Pancreas (tissue), 10 donors: ENCODE results near the gene CETN3. TPM values are rescaled to one million over a fixed set of nuclear protein-coding genes. Genes with fewer than 3 reads are reported as not detected.

Source experiments
- ATAC-seq, 4 donors: fragments of 200-7000 bp; cut with Tn5 transposase; one replicate each; pipeline versions ENCODE4 v1.8.0 to v1.9.1; 2020; ENCODE audit warnings: mild to moderate bottlenecking in 4 of 4, moderate library complexity in 4 of 4
- DNase-seq, 6 donors: peaks; one replicate each; pipeline ENCODE4 v3.0.0-alpha.2; 2020
- FAIRE-seq: peaks from 2 replicates; lab custom pipeline; 2012; peaks lifted over from hg19 to GRCh38; lab: Jason Lieb, UNC
- H3K27ac ChIP-seq, 4 donors: fragments of 200-600 bp; sonication (generic); 1 replicate in 3 of 4; 2 replicates in 1 of 4; pipeline versions ENCODE4 v1.5.0 to v1.8.0; 2020
- H3K27me3 ChIP-seq, 4 donors: fragments of 200-600 bp; one replicate each; pipeline ENCODE4 v1.8.0; 2021
- H3K36me3 ChIP-seq, 3 donors: fragments of 200-600 bp; sonication (generic) in 1 of 3; one replicate each; pipeline versions ENCODE4 v1.5.0 to v1.8.0; 2020 to 2021
- H3K4me1 ChIP-seq, 3 donors: fragments of 200-600 bp; one replicate each; pipeline ENCODE4 v1.8.0; 2021
- H3K4me3 ChIP-seq, 4 donors: fragments of 200-600 bp; sonication (generic) in 2 of 4; one replicate each; pipeline versions ENCODE4 v1.5.0 to v1.8.0; 2020 to 2021
- H3K9me3 ChIP-seq, 4 donors: fragments of 200-600 bp; one replicate each; pipeline ENCODE4 v1.8.0; 2021
- WGBS, 2 donors: extraction: QIAGEN DNeasy Blood & Tissue Kit; methylation state at CpG; one replicate each; pipeline ENCODE4 v1.1.7; 2013; 5-methylcytosine and 5-hydroxymethylcytosine counted together
- intact Hi-C, 3 donors: fragments of 100-400 bp; cut with DNase I; formaldehyde crosslinking; loops; one replicate each; pipeline versions ENCODE4 v1.11.1 to v1.14.2; 2022
- polyA plus RNA-seq, 2 donors: library from polyadenylated mRNA; stranded (reverse); fragments of 200-250 nt; gene quantifications; one replicate each; pipeline ENCODE4 v1.2.3, GENCODE V29; 2013
- total RNA-seq, 6 donors: library from RNA; stranded (reverse); fragmentation: NEBNext Ultra II Directional in 4 of 6; extraction: Animal tissue kit (Norgen Biotek cat#: 25700) in 4 of 6; gene quantifications; one replicate each; pipeline versions ENCODE4 v1.2.1 to v1.2.4, GENCODE V29; 2021 to 2023
- TF ChIP-seq, protein P1 (sequence below), 4 donors: fragments of 200-600 bp; sonication (generic) in 3 of 4; IDR thresholded peaks; one replicate each; pipeline versions ENCODE4 v1.5.0 to v1.8.0; 2021; ENCODE audit warnings: antibody characterized with exemption in 4 of 4
- donor health status: healthy with polysubstance abuse.
- donor health status: DM: no; HTN: no; CAD: no; lungs with moderate emphysema.
- donor health status: DM: no; HTN: no; CAD: no.
- donor health status: control.
- donor health status: control.
- donor health status: Bipolar disorder and iron deficiency.
- donor health status: DM: yes; HTN: yes; CAD: no.
- donor health status: DM: no; HTN: no; CAD: no.
- donor health status: DM: no; HTN: no; CAD: no.
- donor health status: DM: yes; HTN: yes; CAD: no.

The CETN3 gene
- total and polyA plus RNA-seq, 8 donors, result 3.3 to 10.0 (median 5.7) TPM

DNA sequence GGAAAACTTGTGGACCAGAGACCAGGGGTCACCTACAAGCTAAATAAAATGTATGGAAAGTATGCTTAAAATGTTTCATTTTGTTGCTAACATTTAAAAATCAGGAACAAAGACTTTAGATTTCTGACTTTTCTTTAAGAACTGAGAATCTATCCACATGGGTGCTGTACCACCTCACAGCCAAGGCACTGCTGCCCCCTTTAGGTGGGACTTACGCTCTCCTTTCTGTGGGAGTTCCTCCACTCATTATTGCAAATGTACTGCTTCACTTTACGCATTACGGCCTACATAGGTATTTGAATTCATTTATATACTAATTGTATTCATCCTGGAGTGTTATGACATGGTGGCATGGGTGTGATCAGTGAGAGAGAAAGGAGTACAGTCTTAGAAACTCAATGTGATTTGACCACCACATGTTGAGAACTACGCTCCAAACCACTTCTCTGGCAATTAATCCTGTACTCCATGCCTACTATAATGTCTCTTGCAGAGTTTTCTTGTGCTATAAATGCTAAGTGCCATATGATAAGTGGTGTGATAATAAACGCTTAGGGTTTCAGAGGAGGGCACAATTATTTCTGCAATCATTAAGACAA, 24.7 kb upstream of the CETN3 start:
- H3K27ac ChIP-seq, result no peak overlapping the region
- no peak for FAIRE-seq
- TF ChIP-seq, protein P1, sequence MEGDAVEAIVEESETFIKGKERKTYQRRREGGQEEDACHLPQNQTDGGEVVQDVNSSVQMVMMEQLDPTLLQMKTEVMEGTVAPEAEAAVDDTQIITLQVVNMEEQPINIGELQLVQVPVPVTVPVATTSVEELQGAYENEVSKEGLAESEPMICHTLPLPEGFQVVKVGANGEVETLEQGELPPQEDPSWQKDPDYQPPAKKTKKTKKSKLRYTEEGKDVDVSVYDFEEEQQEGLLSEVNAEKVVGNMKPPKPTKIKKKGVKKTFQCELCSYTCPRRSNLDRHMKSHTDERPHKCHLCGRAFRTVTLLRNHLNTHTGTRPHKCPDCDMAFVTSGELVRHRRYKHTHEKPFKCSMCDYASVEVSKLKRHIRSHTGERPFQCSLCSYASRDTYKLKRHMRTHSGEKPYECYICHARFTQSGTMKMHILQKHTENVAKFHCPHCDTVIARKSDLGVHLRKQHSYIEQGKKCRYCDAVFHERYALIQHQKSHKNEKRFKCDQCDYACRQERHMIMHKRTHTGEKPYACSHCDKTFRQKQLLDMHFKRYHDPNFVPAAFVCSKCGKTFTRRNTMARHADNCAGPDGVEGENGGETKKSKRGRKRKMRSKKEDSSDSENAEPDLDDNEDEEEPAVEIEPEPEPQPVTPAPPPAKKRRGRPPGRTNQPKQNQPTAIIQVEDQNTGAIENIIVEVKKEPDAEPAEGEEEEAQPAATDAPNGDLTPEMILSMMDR (IDR thresholded peaks at IDR 0.05), result peak in 3 of 4 donors; percentile 8 to 19 (median 17)
- ATAC-seq, result peak in 3 of 4 donors; percentile 64 to 76 (median 71)
- no peaks in the 10 kb centered on the region for H3K27me3 ChIP-seq
- H3K4me1 ChIP-seq, result peaks cover 1 to 5% (median 3%) of the 10 kb centered on the region in 3 donors
- no peak overlapping the region for H3K4me3 ChIP-seq
- H3K36me3 ChIP-seq, result no peaks in the 10 kb centered on the region
- 61 to 71% methylated on average over 5 of the region's 5 CpGs for WGBS, 2 donors
- DNase-seq, result peak in 1 of 6 donors; percentile 30
- intact Hi-C loops, result loop anchor here in 1 of 3 donors (10.0 kb wide), 1 partner anchor 101 kb away; no protein-coding TSS in a partner anchor
- H3K9me3 ChIP-seq, result no peaks in the 10 kb centered on the region

DNA sequence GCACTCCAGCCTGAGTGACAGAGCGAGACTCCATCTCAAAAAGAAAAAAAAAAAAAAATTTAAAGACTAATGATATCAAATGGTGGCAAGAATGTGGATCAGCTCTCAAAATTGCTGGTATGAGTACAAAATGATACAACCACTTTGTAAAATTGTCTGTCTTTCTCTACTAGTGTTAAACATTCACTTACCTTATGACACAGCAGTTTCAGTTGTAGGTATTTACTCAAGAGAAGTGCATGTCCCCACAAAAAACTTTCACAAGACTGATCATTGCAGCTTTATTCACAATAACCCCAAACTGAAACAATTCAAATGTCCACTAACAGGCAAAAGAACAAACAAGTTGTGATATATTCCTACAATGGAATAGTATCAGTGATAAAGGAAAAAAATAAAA, 14.7 kb upstream of the CETN3 start:
- TF ChIP-seq, protein P1 (IDR thresholded peaks at IDR 0.05), result no peak
- Histone ChIP-seq H3K36me3 (no peaks in the 10 kb centered on the region), H3K4me1 (no peaks in the 10 kb centered on the region), H3K9me3 (no peaks in the 10 kb centered on the region), H3K27ac (no peak overlapping the region), H3K4me3 (no peak overlapping the region), H3K27me3 (no peaks in the 10 kb centered on the region)
- intact Hi-C loops, result no loop called here
- DNase-seq (no peak), ATAC-seq (no peak), FAIRE-seq (no peak)
- WGBS, 2 donors, result 85 to 93% methylated on average over 1 of the region's 1 CpG

DNA sequence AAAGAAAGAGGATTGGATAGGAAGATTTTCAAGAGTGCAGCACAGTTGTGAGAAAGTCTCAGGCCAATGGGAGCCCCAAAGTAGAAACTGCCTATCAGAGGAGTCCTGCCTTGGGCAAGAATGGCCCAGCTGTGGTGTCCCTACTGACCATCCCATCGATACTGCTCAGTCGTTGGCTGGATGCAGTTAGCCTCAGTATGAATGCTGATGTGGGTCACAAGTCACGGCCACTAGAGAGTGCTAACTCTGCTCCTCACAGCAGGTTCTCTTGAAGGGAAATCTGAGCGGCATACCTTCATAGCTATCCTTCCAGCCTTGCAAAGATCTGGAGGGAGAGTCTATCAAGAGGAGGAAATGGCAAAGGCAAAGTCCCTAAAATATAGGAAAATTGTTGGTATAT, 11.6 kb upstream of the CETN3 start:
- 19 to 20% methylated on average over 4 of the region's 4 CpGs for WGBS, 2 donors
- DNase-seq, result peak in 1 of 6 donors; percentile 23
- Histone ChIP-seq H3K27ac (no peak overlapping the region), H3K4me1 (no peaks in the 10 kb centered on the region), H3K9me3 (no peaks in the 10 kb centered on the region), H3K36me3 (no peaks in the 10 kb centered on the region), H3K27me3 (no peaks in the 10 kb centered on the region), H3K4me3 (no peak overlapping the region)
- peak in 3 of 4 donors; percentile 77 to 86 (median 85) for ATAC-seq
- intact Hi-C loops, result no loop called here
- no peak for FAIRE-seq
- TF ChIP-seq, protein P1 (IDR thresholded peaks at IDR 0.05), result no peak

DNA sequence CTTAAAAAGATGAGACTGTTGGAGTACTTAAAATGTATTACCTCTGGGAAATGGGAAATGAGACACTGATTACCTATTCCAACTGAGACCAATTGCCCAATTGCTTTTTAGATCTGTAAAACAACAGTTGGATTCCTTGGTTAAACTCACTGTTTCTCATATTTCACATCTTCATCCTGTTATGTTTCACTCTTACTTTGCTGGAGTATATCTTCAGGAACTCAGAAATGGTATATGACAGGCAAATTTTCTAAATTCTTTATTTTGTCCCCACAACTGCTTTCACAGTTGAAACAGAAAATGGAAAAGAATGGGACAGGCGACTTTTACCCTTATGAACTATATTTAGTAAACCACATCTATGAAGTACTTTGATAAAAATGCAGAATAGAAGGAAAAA, 8.7 kb upstream of the CETN3 start:
- no peak for DNase-seq
- WGBS, 2 donors, result 64 to 83% methylated on average over 1 of the region's 1 CpG
- Histone ChIP-seq H3K4me1 (no peaks in the 10 kb centered on the region), H3K4me3 (no peak overlapping the region), H3K9me3 (no peaks in the 10 kb centered on the region), H3K27ac (no peak overlapping the region), H3K27me3 (no peaks in the 10 kb centered on the region), H3K36me3 (no peaks in the 10 kb centered on the region)
- ATAC-seq, result no peak
- intact Hi-C loops, result no loop called here
- TF ChIP-seq, protein P1 (IDR thresholded peaks at IDR 0.05), result no peak
- FAIRE-seq, result no peak

DNA sequence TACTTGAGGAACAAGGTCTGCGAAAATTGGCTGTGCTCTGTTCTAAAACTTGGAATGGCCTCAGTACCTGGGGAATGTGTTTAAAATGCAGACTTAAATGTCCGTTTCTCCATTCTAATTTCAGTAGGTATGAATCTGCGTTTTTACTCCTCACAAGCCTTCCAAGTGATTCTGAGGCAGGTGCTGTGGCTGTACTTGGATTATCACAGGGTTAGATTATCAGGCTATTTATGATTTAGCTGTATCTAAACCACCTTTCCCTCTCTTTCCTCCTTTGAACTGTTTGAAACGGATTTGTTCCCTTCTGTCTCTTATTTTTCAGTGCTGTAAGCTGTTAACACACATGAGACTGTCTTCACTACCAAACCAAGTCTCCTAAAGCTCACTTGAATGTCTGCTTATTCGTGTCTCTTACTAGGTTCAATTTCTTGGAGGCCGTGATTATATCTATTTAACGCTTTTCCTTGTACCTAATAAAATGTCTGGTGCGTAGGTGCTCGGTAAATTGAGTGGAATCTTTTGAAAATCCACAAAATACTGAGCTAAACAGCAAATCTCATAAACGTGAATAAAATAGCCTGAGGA, 714 bp upstream of the CETN3 start:
- TF ChIP-seq, protein P1 (IDR thresholded peaks at IDR 0.05), result no peak
- Histone ChIP-seq H3K4me1 (peaks cover 0 to 3% (median 0%) of the 10 kb centered on the region in 3 donors), H3K4me3 (peak overlapping the region; percentile 26 to 89 (median 65)), H3K27ac (peak overlapping the region; percentile 87 to 93 (median 89)), H3K27me3 (no peaks in the 10 kb centered on the region), H3K36me3 (no peaks in the 10 kb centered on the region), H3K9me3 (no peaks in the 10 kb centered on the region)
- FAIRE-seq (no peak), DNase-seq (no peak), ATAC-seq (peak in 2 of 4 donors; percentile 1 to 3)
- intact Hi-C loops, result no loop called here
- 0 to 1% methylated on average over 10 of the region's 10 CpGs for WGBS, 2 donors
